ENCODE data around the gene RIOK3. TPM values are rescaled to one million over a fixed set of nuclear protein-coding genes. Genes with fewer than 3 reads are reported as not detected.

RIOK3 gene
- total and polyA plus RNA-seq, 7 donors = 38.2 to 206 (median 54.6) TPM

DNA sequence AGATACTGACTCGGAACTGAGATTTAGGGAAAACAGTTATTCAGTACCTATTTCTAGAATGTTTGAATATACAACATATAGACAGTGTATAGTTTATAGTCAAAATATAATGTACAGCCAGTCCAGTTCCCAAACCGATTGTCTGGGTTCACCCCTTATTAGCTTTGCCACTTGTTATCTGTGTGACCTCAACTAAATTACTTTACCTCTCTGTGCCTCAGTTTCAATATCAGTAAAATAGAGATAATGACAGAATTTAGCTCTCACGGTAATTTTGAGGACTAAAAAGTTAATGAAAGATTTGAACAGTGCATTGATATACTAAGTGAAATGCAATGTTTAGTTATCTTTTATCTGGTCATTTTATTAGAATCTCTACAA lies 750 bp upstream of the RIOK3 start:
- WGBS, 2 donors = 26 to 62% methylated on average over 3 of the region's 3 CpGs
- no peak for TF ChIP-seq POLR2A (IDR thresholded peaks at IDR 0.05)
- TF ChIP-seq POLR2AphosphoS5 (IDR thresholded peaks at IDR 0.05) = no peak
- TF ChIP-seq EP300 (IDR thresholded peaks at IDR 0.05) = no peak
- TF ChIP-seq, protein P1, sequence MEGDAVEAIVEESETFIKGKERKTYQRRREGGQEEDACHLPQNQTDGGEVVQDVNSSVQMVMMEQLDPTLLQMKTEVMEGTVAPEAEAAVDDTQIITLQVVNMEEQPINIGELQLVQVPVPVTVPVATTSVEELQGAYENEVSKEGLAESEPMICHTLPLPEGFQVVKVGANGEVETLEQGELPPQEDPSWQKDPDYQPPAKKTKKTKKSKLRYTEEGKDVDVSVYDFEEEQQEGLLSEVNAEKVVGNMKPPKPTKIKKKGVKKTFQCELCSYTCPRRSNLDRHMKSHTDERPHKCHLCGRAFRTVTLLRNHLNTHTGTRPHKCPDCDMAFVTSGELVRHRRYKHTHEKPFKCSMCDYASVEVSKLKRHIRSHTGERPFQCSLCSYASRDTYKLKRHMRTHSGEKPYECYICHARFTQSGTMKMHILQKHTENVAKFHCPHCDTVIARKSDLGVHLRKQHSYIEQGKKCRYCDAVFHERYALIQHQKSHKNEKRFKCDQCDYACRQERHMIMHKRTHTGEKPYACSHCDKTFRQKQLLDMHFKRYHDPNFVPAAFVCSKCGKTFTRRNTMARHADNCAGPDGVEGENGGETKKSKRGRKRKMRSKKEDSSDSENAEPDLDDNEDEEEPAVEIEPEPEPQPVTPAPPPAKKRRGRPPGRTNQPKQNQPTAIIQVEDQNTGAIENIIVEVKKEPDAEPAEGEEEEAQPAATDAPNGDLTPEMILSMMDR (IDR thresholded peaks at IDR 0.05) = no peak
- Histone ChIP-seq H3K4me1 (peaks cover 0 to 34% (median 28%) of the 10 kb centered on the region in 4 donors), H3K36me3 (no peaks in the 10 kb centered on the region), H3K27ac (peak overlapping the region; percentile 89 to 97 (median 93)), H3K9me3 (no peaks in the 10 kb centered on the region), H3K27me3 (no peaks in the 10 kb centered on the region), H3K4me3 (peak overlapping the region; percentile 75 to 96 (median 78))
- intact Hi-C loops (cut with DNase I) = loop anchor here (2.0 to 5.0 kb wide), 3 partner anchors 50 to 520 kb away; partner anchors contain the start of genes NPC1, RBBP8 and RMC1
- DNase-seq = no peak

DNA sequence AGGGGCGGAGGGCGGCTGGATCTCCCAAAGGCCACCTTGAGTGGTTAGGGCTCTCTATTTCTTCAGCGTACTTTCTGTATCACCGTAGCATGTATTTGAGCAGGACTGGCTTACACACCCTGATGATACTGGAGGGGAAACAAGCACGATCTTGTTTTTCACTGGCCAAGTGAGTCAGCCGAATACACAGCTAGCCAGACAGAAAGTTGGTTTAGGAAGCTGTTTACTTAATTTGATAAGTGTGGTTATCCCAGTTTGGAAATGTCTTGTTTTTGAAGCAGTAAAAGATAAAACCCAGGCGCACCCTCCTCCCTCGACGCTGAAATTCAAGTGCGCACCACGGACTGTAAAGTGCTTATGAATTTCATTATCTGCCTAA lies 582 bp downstream of the RIOK3 start:
- no peak for DNase-seq
- H3K4me3 ChIP-seq = peak overlapping the region; percentile 75 to 96 (median 78)
- H3K27me3 ChIP-seq = no peaks in the 10 kb centered on the region
- intact Hi-C loops (cut with DNase I) = loop anchor here (2.0 to 5.0 kb wide), 3 partner anchors 49 to 521 kb away; partner anchors contain the start of genes NPC1, RBBP8 and RMC1
- H3K27ac ChIP-seq = peak overlapping the region; percentile 89 to 97 (median 93)
- WGBS, 2 donors = 1 to 2% methylated on average over 11 of the region's 11 CpGs
- peaks cover 0 to 47% (median 41%) of the 10 kb centered on the region in 4 donors for H3K4me1 ChIP-seq
- no peaks in the 10 kb centered on the region for H3K36me3 ChIP-seq
- H3K9me3 ChIP-seq = no peaks in the 10 kb centered on the region
- TF ChIP-seq, protein P1 (IDR thresholded peaks at IDR 0.05) = no peak
- TF ChIP-seq POLR2AphosphoS5 (IDR thresholded peaks at IDR 0.05) = peak in 1 of 4 donors; percentile 3
- TF ChIP-seq EP300 (IDR thresholded peaks at IDR 0.05) = no peak
- TF ChIP-seq POLR2A (IDR thresholded peaks at IDR 0.05) = no peak

- no peak for DNase-seq
- Histone ChIP-seq H3K4me1 (peaks cover 0 to 76% (median 63%) of the 10 kb centered on the region in 4 donors), H3K36me3 (no peaks in the 10 kb centered on the region), H3K27me3 (no peaks in the 10 kb centered on the region), H3K9me3 (no peaks in the 10 kb centered on the region), H3K4me3 (no peak overlapping the region), H3K27ac (no peak overlapping the region)
- intact Hi-C loops (cut with DNase I) = no loop called here
- 95 to 97% methylated on average over 2 of the region's 2 CpGs for WGBS, 2 donors
- no peak for TF ChIP-seq POLR2A (IDR thresholded peaks at IDR 0.05)
- TF ChIP-seq POLR2AphosphoS5 (IDR thresholded peaks at IDR 0.05) = no peak
- TF ChIP-seq EP300 (IDR thresholded peaks at IDR 0.05) = no peak
- TF ChIP-seq, protein P1 (IDR thresholded peaks at IDR 0.05) = no peak
These were observed 3.7 kb downstream of the RIOK3 start for GRCh38 chr18:23456835-23457234.

- DNase-seq = no peak
- intact Hi-C loops (cut with DNase I) = no loop called here
- Histone ChIP-seq H3K27me3 (no peaks in the 10 kb centered on the region), H3K9me3 (no peaks in the 10 kb centered on the region), H3K4me3 (no peak overlapping the region), H3K4me1 (peaks cover 0 to 68% (median 59%) of the 10 kb centered on the region in 4 donors), H3K36me3 (peaks cover 5 to 19% (median 13%) of the 10 kb centered on the region in 4 donors), H3K27ac (no peak overlapping the region)
- 84 to 90% methylated on average over 3 of the region's 3 CpGs for WGBS, 2 donors
- TF ChIP-seq, protein P1 (IDR thresholded peaks at IDR 0.05) = no peak
- TF ChIP-seq EP300 (IDR thresholded peaks at IDR 0.05) = no peak
- TF ChIP-seq POLR2A (IDR thresholded peaks at IDR 0.05) = no peak
- TF ChIP-seq POLR2AphosphoS5 (IDR thresholded peaks at IDR 0.05) = no peak
These were observed 5.9 kb downstream of the RIOK3 start for GRCh38 chr18:23458830-23459529.
